Measurements from ENCODE around the gene MAPKAPK2. TPM values are rescaled to one million over a fixed set of nuclear protein-coding genes. Genes with fewer than 3 reads are reported as not detected.

MAPKAPK2 gene
- total RNA-seq, 1 experiment from 2014 or later = 51.1 TPM

GRCh38 chr1:206713070-206713469, 28.4 kb downstream of the MAPKAPK2 start:
- H3K27ac ChIP-seq (ENCODE audit: low read depth, low read length) = no peak overlapping the region
- TF ChIP-seq SP1 (IDR thresholded peaks at IDR 0.05; ENCODE audit: low read depth) (no peak), MAX (IDR thresholded peaks at IDR 0.05) (no peak), ZFX (IDR thresholded peaks at IDR 0.05) (no peak), EZH2phosphoT487 (IDR thresholded peaks at IDR 0.05; ENCODE audit: borderline replicate concordance) (no peak), REST (IDR thresholded peaks at IDR 0.05; ENCODE audit: low read depth) (no peak), ZNF274 (IDR thresholded peaks at IDR 0.05; ENCODE audit: low read depth, low read length) (no peak), EZH2 (IDR thresholded peaks at IDR 0.05) (no peak), FOSL1 (IDR thresholded peaks at IDR 0.05; ENCODE audit: low read depth) (no peak), ZBTB33 (IDR thresholded peaks at IDR 0.05; ENCODE audit: extremely low read depth, insufficient replicate concordance, low read length) (no peak), CBX3 (IDR thresholded peaks at IDR 0.05; ENCODE audit: low read depth) (no peak), JUND (IDR thresholded peaks at IDR 0.05) (no peak), ELF1 (IDR thresholded peaks at IDR 0.05; ENCODE audit: borderline replicate concordance, low read depth) (no peak), EGR1 (IDR thresholded peaks at IDR 0.05; ENCODE audit: low read depth) (no peak), TCF7L2 (IDR thresholded peaks at IDR 0.05; ENCODE audit: borderline replicate concordance, extremely low read depth, insufficient read depth, insufficient read length) (no peak)
- TF ChIP-seq, protein P1, sequence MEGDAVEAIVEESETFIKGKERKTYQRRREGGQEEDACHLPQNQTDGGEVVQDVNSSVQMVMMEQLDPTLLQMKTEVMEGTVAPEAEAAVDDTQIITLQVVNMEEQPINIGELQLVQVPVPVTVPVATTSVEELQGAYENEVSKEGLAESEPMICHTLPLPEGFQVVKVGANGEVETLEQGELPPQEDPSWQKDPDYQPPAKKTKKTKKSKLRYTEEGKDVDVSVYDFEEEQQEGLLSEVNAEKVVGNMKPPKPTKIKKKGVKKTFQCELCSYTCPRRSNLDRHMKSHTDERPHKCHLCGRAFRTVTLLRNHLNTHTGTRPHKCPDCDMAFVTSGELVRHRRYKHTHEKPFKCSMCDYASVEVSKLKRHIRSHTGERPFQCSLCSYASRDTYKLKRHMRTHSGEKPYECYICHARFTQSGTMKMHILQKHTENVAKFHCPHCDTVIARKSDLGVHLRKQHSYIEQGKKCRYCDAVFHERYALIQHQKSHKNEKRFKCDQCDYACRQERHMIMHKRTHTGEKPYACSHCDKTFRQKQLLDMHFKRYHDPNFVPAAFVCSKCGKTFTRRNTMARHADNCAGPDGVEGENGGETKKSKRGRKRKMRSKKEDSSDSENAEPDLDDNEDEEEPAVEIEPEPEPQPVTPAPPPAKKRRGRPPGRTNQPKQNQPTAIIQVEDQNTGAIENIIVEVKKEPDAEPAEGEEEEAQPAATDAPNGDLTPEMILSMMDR (IDR thresholded peaks at IDR 0.05 in 2 of 3, conservative IDR thresholded peaks at IDR 0.05 in 1 of 3; ENCODE audit: borderline replicate concordance in 1 of 3, insufficient read depth in 1 of 3, low read depth in 2 of 3, low read length in 2 of 3) = no peak
- H3K36me3 ChIP-seq (ENCODE audit: control insufficient read depth in 1 of 2, insufficient read depth in 2 of 2, low read length in 2 of 2) = no peaks in the 10 kb centered on the region
- no peak for ATAC-seq
- no peaks in the 10 kb centered on the region for H3K27me3 ChIP-seq (ENCODE audit: insufficient read depth, low read length)
- H3K79me2 ChIP-seq (ENCODE audit: insufficient read depth, low read length) = peaks cover 90% of the 10 kb centered on the region
- H3K9me3 ChIP-seq (ENCODE audit: control insufficient read depth in 1 of 2, insufficient read depth in 1 of 2, low read depth in 1 of 2, low read length in 2 of 2) = no peaks in the 10 kb centered on the region
- peaks cover 6 to 26% of the 10 kb centered on the region in 2 experiments for H3K4me1 ChIP-seq (ENCODE audit: control insufficient read depth in 1 of 2, insufficient read depth in 2 of 2, low read length in 2 of 2)
- CTCF ChIA-PET = no interaction called here
- POLR2A ChIA-PET = no interaction called here
- H4K20me1 ChIP-seq (ENCODE audit: insufficient read depth) = peaks cover 5% of the 10 kb centered on the region; the same call in 1 of the 2 replicates
- intact Hi-C loops (cut with micrococcal nuclease) = no loop called here
- no peak overlapping the region for H3K4me2 ChIP-seq (ENCODE audit: low read length)
- H2AFZ ChIP-seq (ENCODE audit: low read depth, low read length, poor library complexity, severe bottlenecking) = no peak overlapping the region
- H3K4me3 ChIP-seq (replicated peaks in 1 of 2; ENCODE audit: low read depth in 1 of 2, low read length in 2 of 2) = no peak overlapping the region
- RAD21 ChIA-PET (ENCODE audit: low non-redundant PET in 1 of 2, low total read pairs in 2 of 2, uncharacterized antibody in 2 of 2, unreplicated experiment in 2 of 2) = no interaction called here
- BruUV-seq (replicated peaks) = no TSS peak
- no peaks in the 10 kb centered on the region for H3K9me2 ChIP-seq (ENCODE audit: insufficient read depth)
- no peak overlapping the region for H3K9ac ChIP-seq (ENCODE audit: low read length)
- no peak for DNase-seq (ENCODE audit: low read depth, low spot score)
